Loucy (cell line): ENCODE measurements around the gene TENT4A.

Experiments used
- H2AFZ ChIP-seq: fragments of 200-600 bp; sonication (generic); 2 replicates; pipeline ENCODE4 v1.6.0; 2016; ENCODE audit warnings: antibody characterized with exemption, mild to moderate bottlenecking, low read length, moderate library complexity
- H3F3A ChIP-seq: fragments of 200-600 bp; 2 replicates; pipeline ENCODE4 v1.6.0; 2016; ENCODE audit warnings: antibody characterized with exemption, low read depth, mild to moderate bottlenecking
- H3K27me3 ChIP-seq: fragments of 200-600 bp; sonication (generic); 2 replicates; pipeline ENCODE4 v1.6.1; 2014; ENCODE audit warnings: low read length, mild to moderate bottlenecking; ENCODE audit not compliant: insufficient read depth, poor library complexity, severe bottlenecking
- H3K36me3 ChIP-seq: fragments of 200-600 bp; sonication (generic); 2 replicates; pipeline ENCODE4 v1.6.1; 2016; ENCODE audit warnings: low read length; ENCODE audit not compliant: insufficient read depth
- H3K4me1 ChIP-seq: fragments of 200-600 bp; sonication (generic); 2 replicates; pipeline ENCODE4 v1.5.1; 2014; ENCODE audit warnings: low read length, mild to moderate bottlenecking; ENCODE audit not compliant: insufficient read depth, poor library complexity, severe bottlenecking
- H3K4me2 ChIP-seq: fragments of 200-600 bp; sonication (generic); 2 replicates; pipeline ENCODE4 v1.6.0; 2014; ENCODE audit warnings: antibody characterized with exemption, low read length, low read depth, mild to moderate bottlenecking; ENCODE audit not compliant: poor library complexity, severe bottlenecking
- H3K4me3 ChIP-seq: fragments of 200-600 bp; sonication (generic); 2 replicates; pipeline ENCODE4 v1.5.1; 2014; ENCODE audit warnings: low read length, mild to moderate bottlenecking, mixed read lengths; ENCODE audit not compliant: poor library complexity, severe bottlenecking
- H3K79me2 ChIP-seq: fragments of 200-600 bp; sonication (generic); 2 replicates; pipeline ENCODE4 v1.6.1; 2014; ENCODE audit warnings: low read length; ENCODE audit not compliant: insufficient read depth
- H3K9ac ChIP-seq: fragments of 200-600 bp; sonication (generic); 2 replicates; pipeline ENCODE4 v1.6.0; 2014; ENCODE audit warnings: mild to moderate bottlenecking, low read depth, low read length, moderate library complexity; ENCODE audit not compliant: poor library complexity, severe bottlenecking
- H3K9me2 ChIP-seq: fragments of 200-600 bp; sonication (generic); replicated peaks from 2 replicates; pipeline ENCODE4 v1.6.1; 2016; ENCODE audit warnings: low read depth, low read length, mixed read lengths
- H3K9me3 ChIP-seq: fragments of 200-600 bp; sonication (generic); 2 replicates; pipeline ENCODE4 v1.6.1; 2014; ENCODE audit warnings: mild to moderate bottlenecking, antibody characterized with exemption, low read length, low read depth; ENCODE audit not compliant: insufficient read depth
- H4K20me1 ChIP-seq: fragments of 200-600 bp; sonication (generic); 2 replicates; pipeline ENCODE4 v1.6.0; 2014; ENCODE audit warnings: antibody characterized with exemption, low read length, mild to moderate bottlenecking; ENCODE audit not compliant: insufficient read depth, poor library complexity, severe bottlenecking
- CTCF ChIP-seq: fragments of 200-600 bp; sonication (generic); conservative IDR thresholded peaks from 2 replicates; pipeline ENCODE4 v1.5.1; 2014; ENCODE audit warnings: mild to moderate bottlenecking, antibody characterized with exemption, low read length
- EZH2phosphoT487 ChIP-seq: fragments of 200-600 bp; IDR thresholded peaks from 2 replicates; pipeline ENCODE4 v1.6.1; 2018; ENCODE audit warnings: antibody characterized with exemption, mild to moderate bottlenecking, moderate library complexity, borderline replicate concordance

Gene TENT4A

GRCh38 chr5:6724321-6724929 is 11.2 kb downstream of the TENT4A start:
- peaks cover 100% of the 10 kb centered on the region for H3K79me2 ChIP-seq
- TF ChIP-seq CTCF = no peak
- TF ChIP-seq EZH2phosphoT487 = no peak

GRCh38 chr5:6725421-6725820 is 12.2 kb downstream of the TENT4A start:
- TF ChIP-seq EZH2phosphoT487 = no peak
- no peak for TF ChIP-seq CTCF
- H3F3A ChIP-seq = peaks cover 7% of the 10 kb centered on the region; the same call in 1 of the 2 replicates

More at GRCh38 chr5:6724321-6724929, 11.2 kb downstream of the TENT4A start:
- Histone ChIP-seq H2AFZ (no peak overlapping the region), H3K36me3 (peaks cover 37% of the 10 kb centered on the region; the same call in 1 of the 2 replicates), H3K4me3 (no peak overlapping the region), H3K9me3 (no peaks in the 10 kb centered on the region), H3K4me2 (no peak overlapping the region), H3K9ac (no peak overlapping the region), H3K27me3 (no peaks in the 10 kb centered on the region), H3F3A (peaks cover 6% of the 10 kb centered on the region; the same call in 1 of the 2 replicates), H4K20me1 (peaks cover 90% of the 10 kb centered on the region), H3K4me1 (peaks cover 47% of the 10 kb centered on the region), H3K9me2 (no peaks in the 10 kb centered on the region)

GRCh38 chr5:6726006-6726405 is 12.8 kb downstream of the TENT4A start:
- Histone ChIP-seq H3K4me1 (peaks cover 52% of the 10 kb centered on the region), H3K9ac (no peak overlapping the region), H2AFZ (no peak overlapping the region), H3K27me3 (no peaks in the 10 kb centered on the region), H3K36me3 (peaks cover 37% of the 10 kb centered on the region; the same call in 1 of the 2 replicates), H4K20me1 (peaks cover 90% of the 10 kb centered on the region), H3K9me2 (no peaks in the 10 kb centered on the region), H3K9me3 (no peaks in the 10 kb centered on the region), H3K4me3 (no peak overlapping the region), H3K4me2 (no peak overlapping the region), H3F3A (peaks cover 7% of the 10 kb centered on the region; the same call in 1 of the 2 replicates), H3K79me2 (peaks cover 100% of the 10 kb centered on the region)
- TF ChIP-seq CTCF (no peak), EZH2phosphoT487 (no peak)

More at GRCh38 chr5:6725421-6725820, 12.2 kb downstream of the TENT4A start:
- Histone ChIP-seq H3K9me3 (no peaks in the 10 kb centered on the region), H3K9me2 (no peaks in the 10 kb centered on the region), H3K9ac (no peak overlapping the region), H3K4me3 (no peak overlapping the region), H3K36me3 (peaks cover 34% of the 10 kb centered on the region; the same call in 1 of the 2 replicates), H3K4me2 (no peak overlapping the region), H3K27me3 (no peaks in the 10 kb centered on the region), H3K4me1 (peaks cover 49% of the 10 kb centered on the region), H3K79me2 (peaks cover 100% of the 10 kb centered on the region), H4K20me1 (peaks cover 90% of the 10 kb centered on the region), H2AFZ (no peak overlapping the region)
